GM13977 (cell line): ENCODE results near the gene MTARC2.

Experiments
- DNase-seq: peaks from one replicate; pipeline ENCODE4 v3.0.0; 2012; ENCODE audit warnings: low spot score
- CTCF ChIP-seq: IDR thresholded peaks from 2 replicates; pipeline ENCODE4 v1.5.1; 2012; ENCODE audit warnings: mild to moderate bottlenecking, control low read depth; ENCODE audit not compliant: insufficient read depth; ENCODE audit errors: extremely low read depth, missing control alignments
- in situ Hi-C: fragments of 300-500 bp; cut with MboI; formaldehyde crosslinking; loops from one replicate; pipeline ENCODE4 v1.12.0; 2022; ENCODE audit warnings: low sequenced_read_pairs, low pct_unique_long_range_greater_than_20kb, mixed read lengths, inconsistent platforms; ENCODE audit not compliant: unreplicated experiment

MTARC2 gene

GRCh38 chr1:220804202-220804586 is 56.1 kb downstream of the MTARC2 start:
- no peak for TF ChIP-seq CTCF
- in situ Hi-C loops = no loop called here
- DNase-seq = no peak

- no peak for TF ChIP-seq CTCF
- in situ Hi-C loops = no loop called here
Measured at GRCh38 chr1:220806408-220806807, 58.3 kb downstream of the MTARC2 start.

GRCh38 chr1:220807726-220808125 is 59.6 kb downstream of the MTARC2 start:
- DNase-seq = no peak
- in situ Hi-C loops = no loop called here
- TF ChIP-seq CTCF = no peak

More at GRCh38 chr1:220806408-220806807, 58.3 kb downstream of the MTARC2 start:
- no peak for DNase-seq

- TF ChIP-seq CTCF = no peak
Measured at GRCh38 chr1:220808345-220809186, 60.4 kb downstream of the MTARC2 start.

GRCh38 chr1:220809187-220809550 is 61.0 kb downstream of the MTARC2 start:
- no peak for TF ChIP-seq CTCF
- DNase-seq = no peak
- in situ Hi-C loops = no loop called here

More at GRCh38 chr1:220808345-220809186, 60.4 kb downstream of the MTARC2 start:
- in situ Hi-C loops = no loop called here
- DNase-seq = no peak

- in situ Hi-C loops = no loop called here
- TF ChIP-seq CTCF = no peak
Measured at GRCh38 chr1:220809704-220810103, 61.6 kb downstream of the MTARC2 start.

More at GRCh38 chr1:220809704-220810103, 61.6 kb downstream of the MTARC2 start:
- no peak for DNase-seq
